ENCODE data around the gene TXNRD1. TPM values are rescaled to one million over a fixed set of nuclear protein-coding genes. Genes with fewer than 3 reads are reported as not detected.

Gene TXNRD1
- total and polyA plus RNA-seq, 2 of the 8 experiments (the other 6 are each of a cell fraction or from before 2014, with no cell fraction given): 56.8 to 127 TPM

- ChIA-PET POLR2A (ENCODE audit: partially characterized antibody) (interaction anchor here (1.5 to 3.8 kb wide), 2 partner anchors 13 to 68 kb away, joined by 3 to 10 read pairs; no protein-coding TSS in a partner anchor), CTCF (ENCODE audit: partially characterized antibody) (no interaction called here)
- H2BK12ac ChIP-seq (ENCODE audit: low read depth, low read length): no peak overlapping the region
- H3K27ac ChIP-seq (ENCODE audit: low read depth, low read length): no peak overlapping the region
- no peak overlapping the region for H3K56ac ChIP-seq (replicated peaks; ENCODE audit: insufficient read length, low read depth, low read length)
- H2AK5ac ChIP-seq (ENCODE audit: low read depth, low read length): no peak overlapping the region
- H3K23me2 ChIP-seq (ENCODE audit: low read depth, low read length): no peaks in the 10 kb centered on the region
- no peak overlapping the region for H3K4me2 ChIP-seq (ENCODE audit: insufficient read depth in 1 of 2, low read depth in 2 of 2, low read length in 2 of 2)
- no peaks in the 10 kb centered on the region for H3K27me3 ChIP-seq (replicated peaks in 1 of 4; ENCODE audit: control insufficient read depth in 3 of 4, extremely low read depth in 1 of 4, insufficient read depth in 3 of 4, low read length in 3 of 4)
- H3K4ac ChIP-seq (replicated peaks; ENCODE audit: insufficient read length, low read depth, low read length): no peak overlapping the region
- H2BK20ac ChIP-seq (ENCODE audit: low read length): no peak overlapping the region
- peak in 1 of 2 experiments; percentile 22 for DNase-seq (ENCODE audit: low read depth in 1 of 2, low spot score in 2 of 2)
- H4K8ac ChIP-seq (ENCODE audit: extremely low read depth, insufficient read depth, low read length): no peak overlapping the region
- no peak overlapping the region for H3K9ac ChIP-seq (replicated peaks in 1 of 4; ENCODE audit: extremely low read depth in 1 of 4, low read depth in 3 of 4, low read length in 3 of 4)
- no peak overlapping the region for H3K18ac ChIP-seq (ENCODE audit: extremely low read depth, low read length)
- peaks cover 0 to 9% (median 3%) of the 10 kb centered on the region in 4 experiments; a peak in 2 of 8 replicates for H3K36me3 ChIP-seq (ENCODE audit: control insufficient read depth in 2 of 4, insufficient read depth in 4 of 4, low read length in 3 of 4)
- no peak overlapping the region for H4K5ac ChIP-seq (ENCODE audit: insufficient read length, low read depth, low read length)
- H3K23ac ChIP-seq (ENCODE audit: insufficient read length): no peak overlapping the region
- H2BK15ac ChIP-seq (ENCODE audit: low read length): no peak overlapping the region
- H3K4me1 ChIP-seq (replicated peaks in 1 of 4; ENCODE audit: control insufficient read depth in 3 of 4, insufficient read depth in 4 of 4, low read length in 3 of 4): peaks cover 0 to 8% (median 6%) of the 10 kb centered on the region in 4 experiments; a peak in 5 of 7 replicates
- H3K79me1 ChIP-seq (ENCODE audit: low read depth, low read length): no peaks in the 10 kb centered on the region
- H3K4me3 ChIP-seq (ENCODE audit: extremely low read depth in 1 of 4, insufficient read depth in 2 of 4, low read depth in 3 of 4, low read length in 4 of 4): no peak overlapping the region
- H2AFZ ChIP-seq (ENCODE audit: low read length): no peak overlapping the region
- no peak overlapping the region for H2BK5ac ChIP-seq (ENCODE audit: low read depth, low read length)
- H3K14ac ChIP-seq (ENCODE audit: insufficient read length): no peak overlapping the region
- no peak overlapping the region for H2BK120ac ChIP-seq (replicated peaks; ENCODE audit: low read depth, low read length)
- H3K9me3 ChIP-seq (ENCODE audit: insufficient read depth in 2 of 2, low read depth in 1 of 2, low read length in 1 of 2): no peaks in the 10 kb centered on the region
- FAIRE-seq: no peak
- 89% methylated on average over 7 of the region's 7 CpGs; no CpG with 5 or more reads in 1 of the 2 experiments for WGBS, 2 experiments (ENCODE audit: extremely low coverage in 1 of 2, insufficient coverage in 1 of 2, insufficient read length in 1 of 2, insufficient replicate concordance in 2 of 2, low coverage in 1 of 2, low lambda C conversion rate in 2 of 2, missing lambda C conversion rate in 1 of 2)
- peaks cover 0 to 3% of the 10 kb centered on the region in 2 experiments for H4K20me1 ChIP-seq (replicated peaks in 1 of 2; ENCODE audit: control insufficient read depth in 1 of 2, insufficient read depth in 2 of 2, low read length in 2 of 2)
- H4K91ac ChIP-seq (replicated peaks; ENCODE audit: insufficient read length, low read length): no peak overlapping the region
- H3K79me2 ChIP-seq (ENCODE audit: control insufficient read depth in 1 of 2, insufficient read depth in 2 of 2, low read length in 2 of 2): no peaks in the 10 kb centered on the region
- TF ChIP-seq, protein P1, sequence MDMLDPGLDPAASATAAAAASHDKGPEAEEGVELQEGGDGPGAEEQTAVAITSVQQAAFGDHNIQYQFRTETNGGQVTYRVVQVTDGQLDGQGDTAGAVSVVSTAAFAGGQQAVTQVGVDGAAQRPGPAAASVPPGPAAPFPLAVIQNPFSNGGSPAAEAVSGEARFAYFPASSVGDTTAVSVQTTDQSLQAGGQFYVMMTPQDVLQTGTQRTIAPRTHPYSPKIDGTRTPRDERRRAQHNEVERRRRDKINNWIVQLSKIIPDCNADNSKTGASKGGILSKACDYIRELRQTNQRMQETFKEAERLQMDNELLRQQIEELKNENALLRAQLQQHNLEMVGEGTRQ (IDR thresholded peaks at IDR 0.05; ENCODE audit: low read length): no peak
- TF ChIP-seq JUND (IDR thresholded peaks at IDR 0.05; ENCODE audit: low read length): no peak
- TF ChIP-seq RNF2 (IDR thresholded peaks at IDR 0.05; ENCODE audit: borderline replicate concordance, low read depth, low read length, missing control alignments, poor library complexity, severe bottlenecking): no peak
- no peak for TF ChIP-seq SIRT6 (IDR thresholded peaks at IDR 0.05; ENCODE audit: low read length)
- TF ChIP-seq KDM5A (IDR thresholded peaks at IDR 0.05; ENCODE audit: low read length): no peak
- TF ChIP-seq TAF7 (optimal IDR thresholded peaks at IDR 0.05; ENCODE audit: borderline replicate concordance, low read depth, low read length): no peak
- no peak for TF ChIP-seq TAF1 (IDR thresholded peaks at IDR 0.05; ENCODE audit: low read depth, low read length)
- TF ChIP-seq PHF8 (conservative IDR thresholded peaks at IDR 0.05; ENCODE audit: low read depth, low read length): no peak
- no peak for TF ChIP-seq TEAD4 (IDR thresholded peaks at IDR 0.05; ENCODE audit: low read depth, low read length)
- no peak for TF ChIP-seq HDAC2 (IDR thresholded peaks at IDR 0.05; ENCODE audit: borderline replicate concordance in 1 of 2, low read depth in 2 of 2, low read length in 2 of 2)
- no peak for TF ChIP-seq RBBP5 (IDR thresholded peaks at IDR 0.05; ENCODE audit: borderline replicate concordance, low read depth, low read length)
These were observed 139.4 kb downstream of the TXNRD1 start for GRCh38 chr12:104354868-104355570.

Data from H1 (cell line).